IMR-90 (cell line): ENCODE data around the gene FOXM1. TPM values are rescaled to one million over a fixed set of nuclear protein-coding genes. Genes with fewer than 3 reads are reported as not detected.

Experiments
- ATAC-seq: fragments of 200-7000 bp; cut with Tn5 transposase; 2 replicates; pipeline ENCODE4 v1.9.1; 2020; ENCODE audit warnings: low read depth, mild to moderate bottlenecking, moderate library complexity
- BruUV-seq: library from RNA; stranded (reverse); fragments of 400-500 nt; replicated peaks from 2 replicates; lab custom pipeline; 2021; lab: Mats Ljungman, UMichigan
- CTCF ChIA-PET: fragments of 300-600 bp; formaldehyde crosslinking; extraction: SDS; loops from one replicate; lab custom pipeline; 2021; ENCODE audit warnings: antibody characterized with exemption; lab: Yijun Ruan, JAX
- POLR2A ChIA-PET: fragments of 300-600 bp; sonication (Branson Sonifier 250); formaldehyde crosslinking; loops from one replicate; lab custom pipeline; 2022; ENCODE audit warnings: antibody characterized with exemption; ENCODE audit not compliant: unreplicated experiment; lab: Charles Lee
- DNase-seq: peaks from one replicate; pipeline ENCODE4 v3.0.0; 2013
- H2AFZ ChIP-seq: replicated peaks from 2 replicates; pipeline ENCODE3; 2013; ENCODE audit warnings: low read length, mild to moderate bottlenecking; ENCODE audit not compliant: poor library complexity
- H2AK5ac ChIP-seq: 2 replicates; pipeline ENCODE4 v1.6.1; 2013; ENCODE audit warnings: low read depth, low read length, inconsistent platforms
- H2AK9ac ChIP-seq: replicated peaks from 2 replicates; pipeline ENCODE3; 2013; ENCODE audit warnings: mild to moderate bottlenecking, low read depth, low read length, moderate library complexity; ENCODE audit not compliant: poor library complexity
- H2BK120ac ChIP-seq: 2 replicates; pipeline ENCODE4 v1.6.1; 2013; ENCODE audit warnings: low read depth, low read length, inconsistent platforms
- H2BK15ac ChIP-seq: 3 replicates; pipeline ENCODE4 v1.6.1; 2013; ENCODE audit warnings: low read depth, low read length, inconsistent platforms
- H2BK20ac ChIP-seq: 2 replicates; pipeline ENCODE4 v1.6.1; 2013; ENCODE audit warnings: low read depth, mild to moderate bottlenecking, inconsistent platforms, low read length, moderate library complexity
- H2BK5ac ChIP-seq: 2 replicates; pipeline ENCODE4 v1.6.1; 2013; ENCODE audit warnings: mild to moderate bottlenecking, low read depth, low read length, inconsistent platforms; ENCODE audit not compliant: poor library complexity, severe bottlenecking
- H3K14ac ChIP-seq: replicated peaks from 2 replicates; pipeline ENCODE4 v1.6.1; 2013; ENCODE audit warnings: low read depth, low read length, inconsistent platforms
- H3K18ac ChIP-seq: 2 replicates; pipeline ENCODE4 v1.6.1; 2013; ENCODE audit warnings: low read depth, low read length, control low read depth
- H3K23ac ChIP-seq: 2 replicates; pipeline ENCODE4 v1.6.1; 2013; ENCODE audit warnings: low read depth, low read length, inconsistent platforms
- H3K27ac ChIP-seq: 2 replicates; pipeline ENCODE4 v1.5.1; 2013; ENCODE audit warnings: mild to moderate bottlenecking, control low read depth, low read length; ENCODE audit not compliant: insufficient read depth
- H3K27me3 ChIP-seq: 2 replicates; pipeline ENCODE4 v1.6.1; 2013; ENCODE audit warnings: low read length; ENCODE audit not compliant: control insufficient read depth, insufficient read depth
- H3K36me3 ChIP-seq: 2 replicates; pipeline ENCODE4 v1.6.1; 2013; ENCODE audit warnings: low read length, mixed read lengths; ENCODE audit not compliant: control insufficient read depth, insufficient read depth
- H3K4ac ChIP-seq: 2 replicates; pipeline ENCODE4 v1.6.1; 2013; ENCODE audit warnings: low read depth, low read length, inconsistent platforms
- H3K4me1 ChIP-seq: 2 replicates; pipeline ENCODE4 v1.6.1; 2013; ENCODE audit warnings: low read length, mixed read lengths; ENCODE audit not compliant: control insufficient read depth, insufficient read depth
- H3K4me2 ChIP-seq: 2 replicates; pipeline ENCODE4 v1.6.1; 2013; ENCODE audit warnings: low read depth, mild to moderate bottlenecking, control low read depth, low read length, moderate library complexity
- H3K4me3 ChIP-seq: 2 replicates; pipeline ENCODE4 v1.5.1; 2013; ENCODE audit warnings: low read depth, mild to moderate bottlenecking, control low read depth, low read length, moderate library complexity; ENCODE audit not compliant: insufficient read depth
- H3K56ac ChIP-seq: 2 replicates; pipeline ENCODE4 v1.6.1; 2013; ENCODE audit warnings: low read length, inconsistent platforms; ENCODE audit not compliant: insufficient read depth; ENCODE audit errors: extremely low read depth
- H3K79me1 ChIP-seq, 2 experiments: 2 replicates each; pipeline ENCODE4 v1.6.1; 2013; ENCODE audit warnings: low read length in 2 of 2, inconsistent platforms in 1 of 2, low read depth in 1 of 2
- H3K9ac ChIP-seq: 2 replicates; pipeline ENCODE4 v1.6.1; 2013; ENCODE audit warnings: low read depth, low read length, control low read depth
- H3K9me1 ChIP-seq: 2 replicates; pipeline ENCODE4 v1.6.1; 2013; ENCODE audit warnings: low read length, inconsistent platforms; ENCODE audit not compliant: insufficient read depth
- H3K9me3 ChIP-seq: 2 replicates; pipeline ENCODE4 v1.6.1; 2013; ENCODE audit warnings: low read length; ENCODE audit not compliant: control insufficient read depth, insufficient read depth
- H4K20me1 ChIP-seq: 2 replicates; pipeline ENCODE4 v1.6.1; 2013; ENCODE audit warnings: low read length, inconsistent platforms; ENCODE audit not compliant: insufficient read depth
- H4K5ac ChIP-seq: 2 replicates; pipeline ENCODE4 v1.6.1; 2013; ENCODE audit warnings: mild to moderate bottlenecking, low read depth, low read length, control low read depth
- H4K8ac ChIP-seq, 2 experiments: 2 replicates each; pipeline ENCODE4 v1.6.1; 2013; ENCODE audit warnings: low read depth in 2 of 2, low read length in 2 of 2, control low read depth in 1 of 2, inconsistent platforms in 1 of 2
- H4K91ac ChIP-seq: 2 replicates; pipeline ENCODE4 v1.6.1; 2013; ENCODE audit warnings: low read depth, low read length, inconsistent platforms; ENCODE audit not compliant: insufficient read depth
- BHLHE40 ChIP-seq: fragments of 150-350 bp; IDR thresholded peaks from 2 replicates; pipeline ENCODE4 v1.6.1; 2016; ENCODE audit warnings: mild to moderate bottlenecking, low read depth, low read length
- CEBPB ChIP-seq: IDR thresholded peaks from 2 replicates; pipeline ENCODE4 v1.6.1; 2012; ENCODE audit warnings: low read depth, low read length, improper control_type of control experiment
- CHD1 ChIP-seq: IDR thresholded peaks from 2 replicates; pipeline ENCODE4 v1.6.1; 2012; ENCODE audit warnings: low read depth, low read length, improper control_type of control experiment
- CTCF ChIP-seq: conservative IDR thresholded peaks from 2 replicates; pipeline ENCODE4 v1.5.1; 2012; ENCODE audit warnings: mild to moderate bottlenecking, low read depth, low read length, improper control_type of control experiment
- FOS ChIP-seq: fragments of 150-350 bp; IDR thresholded peaks from 2 replicates; pipeline ENCODE4 v1.6.1; 2016; ENCODE audit warnings: low read depth, low read length
- MXI1 ChIP-seq: IDR thresholded peaks from 2 replicates; pipeline ENCODE4 v1.6.1; 2012; ENCODE audit warnings: low read depth, mild to moderate bottlenecking, low read length, moderate library complexity, borderline replicate concordance
- NFE2L2 ChIP-seq: fragments of 150-350 bp; IDR thresholded peaks from 2 replicates; pipeline ENCODE4 v1.6.1; 2016; ENCODE audit warnings: low read depth, mild to moderate bottlenecking, low read length
- RAD21 ChIP-seq: IDR thresholded peaks from 2 replicates; pipeline ENCODE4 v1.6.1; 2012; ENCODE audit warnings: low read length, improper control_type of control experiment
- RCOR1 ChIP-seq: IDR thresholded peaks from 2 replicates; pipeline ENCODE4 v1.6.1; 2012; ENCODE audit warnings: mild to moderate bottlenecking, low read length, improper control_type of control experiment; ENCODE audit not compliant: insufficient replicate concordance
- RFX5 ChIP-seq: IDR thresholded peaks from 2 replicates; pipeline ENCODE4 v1.8.0; 2012; ENCODE audit warnings: low read depth, mild to moderate bottlenecking, low read length, moderate library complexity
- SMC3 ChIP-seq: fragments of 150-350 bp; IDR thresholded peaks from 2 replicates; pipeline ENCODE4 v1.6.1; 2016; ENCODE audit warnings: low read depth, mild to moderate bottlenecking, antibody characterized with exemption, low read length, moderate library complexity
- WGBS, 2 experiments: methylation state at CpG; one replicate each; pipeline versions ENCODE4 v1.1.5 to v1.1.7; 2013; ENCODE audit warnings: missing lambda C conversion rate in 2 of 2; ENCODE audit not compliant: insufficient read length in 1 of 2; ENCODE audit errors: extremely low coverage in 2 of 2; 5-methylcytosine and 5-hydroxymethylcytosine counted together
- dilution Hi-C: fragments of 300-500 bp; cut with HindIII; formaldehyde crosslinking; loops from one replicate; pipeline ENCODE4 v1.14.3; 2018; ENCODE audit warnings: low sequenced_read_pairs; ENCODE audit not compliant: unreplicated experiment
- in situ Hi-C: fragments of 300-500 bp; cut with MboI; formaldehyde crosslinking; loops from 3 replicates; pipeline ENCODE4 v1.14.3; 2019; ENCODE audit warnings: low sequenced_read_pairs, inconsistent platforms, mixed read lengths
- intact Hi-C: fragments of 100-400 bp; cut with micrococcal nuclease; formaldehyde crosslinking; loops from 2 replicates; pipeline ENCODE4 v1.10.0; 2022
- polyA plus RNA-seq, 3 experiments: library from polyadenylated mRNA; depleted of rRNA; stranded (reverse); fragments of >200 nt; gene quantifications; 2 replicates each; pipeline ENCODE4 v1.2.3, GENCODE V29; 2012; ENCODE audit warnings: low replicate concordance in 1 of 3
- total RNA-seq: library from RNA; depleted of rRNA; stranded (reverse); fragments of >200 nt; gene quantifications from 2 replicates; pipeline ENCODE4 v1.2.3, GENCODE V29; 2012
- TF ChIP-seq, protein P1 (sequence below): fragments of 150-350 bp; IDR thresholded peaks from 2 replicates; pipeline ENCODE4 v1.6.1; 2016; ENCODE audit warnings: low read depth, mild to moderate bottlenecking, low read length, moderate library complexity, borderline replicate concordance

The FOXM1 gene
- total and polyA plus RNA-seq, 2 of the 4 experiments (the other 2 are of a cell fraction) = 14.9 to 29.3 TPM

- H3K14ac ChIP-seq = no peak overlapping the region
- no peak overlapping the region for H3K4ac ChIP-seq
- H3K4me3 ChIP-seq = no peak overlapping the region
- no peak overlapping the region for H2BK15ac ChIP-seq
- ATAC-seq = no peak
- peaks cover 36% of the 10 kb centered on the region for H3K36me3 ChIP-seq
- CTCF ChIA-PET = no interaction called here
- intact Hi-C loops (no loop called here), in situ Hi-C loops (no loop called here), dilution Hi-C loops (no loop called here)
- H4K8ac ChIP-seq = no peak overlapping the region
- H2BK5ac ChIP-seq = no peak overlapping the region
- H3K27me3 ChIP-seq = no peaks in the 10 kb centered on the region
- no peak overlapping the region for H2BK120ac ChIP-seq
- BruUV-seq = no TSS peak
- H3K23ac ChIP-seq = no peak overlapping the region
- no peak overlapping the region for H2AK5ac ChIP-seq
- no peak overlapping the region for H3K18ac ChIP-seq
- WGBS, 2 experiments = no CpG with 5 or more reads among the region's 9 CpGs
- no peak overlapping the region for H3K4me2 ChIP-seq
- no peak overlapping the region for H3K27ac ChIP-seq
- H3K79me1 ChIP-seq = peaks cover 12 to 36% of the 10 kb centered on the region in 2 experiments; a peak in 3 of 4 replicates
- peaks cover 7% of the 10 kb centered on the region for H3K4me1 ChIP-seq
- H2AK9ac ChIP-seq = no peak overlapping the region
- POLR2A ChIA-PET = no interaction called here
- H4K91ac ChIP-seq = no peak overlapping the region
- H3K56ac ChIP-seq = no peak overlapping the region
- no peak overlapping the region for H4K5ac ChIP-seq
- TF ChIP-seq RCOR1 = no peak
- no peak for TF ChIP-seq CTCF
- no peak for TF ChIP-seq FOS
- TF ChIP-seq NFE2L2 = no peak
- TF ChIP-seq SMC3 = no peak
- no peak for TF ChIP-seq CHD1
- no peak for TF ChIP-seq CEBPB
- no peak for TF ChIP-seq BHLHE40
- no peak for TF ChIP-seq MXI1
- TF ChIP-seq, protein P1, sequence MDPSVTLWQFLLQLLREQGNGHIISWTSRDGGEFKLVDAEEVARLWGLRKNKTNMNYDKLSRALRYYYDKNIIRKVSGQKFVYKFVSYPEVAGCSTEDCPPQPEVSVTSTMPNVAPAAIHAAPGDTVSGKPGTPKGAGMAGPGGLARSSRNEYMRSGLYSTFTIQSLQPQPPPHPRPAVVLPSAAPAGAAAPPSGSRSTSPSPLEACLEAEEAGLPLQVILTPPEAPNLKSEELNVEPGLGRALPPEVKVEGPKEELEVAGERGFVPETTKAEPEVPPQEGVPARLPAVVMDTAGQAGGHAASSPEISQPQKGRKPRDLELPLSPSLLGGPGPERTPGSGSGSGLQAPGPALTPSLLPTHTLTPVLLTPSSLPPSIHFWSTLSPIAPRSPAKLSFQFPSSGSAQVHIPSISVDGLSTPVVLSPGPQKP = no peak
- no peak for TF ChIP-seq RFX5
- no peak for TF ChIP-seq RAD21
- no peak overlapping the region for H2AFZ ChIP-seq
- H4K20me1 ChIP-seq = peaks cover 8% of the 10 kb centered on the region
- H2BK20ac ChIP-seq = no peak overlapping the region
- H3K9me3 ChIP-seq = no peaks in the 10 kb centered on the region
- H3K9ac ChIP-seq = no peak overlapping the region
- DNase-seq = no peak
- peaks cover 6% of the 10 kb centered on the region for H3K9me1 ChIP-seq
Measured at GRCh38 chr12:2923057-2923456, 46.1 kb upstream of the FOXM1 start.
